ENCODE data around the gene CHODL. TPM values are rescaled to one million over a fixed set of nuclear protein-coding genes. Genes with fewer than 3 reads are reported as not detected.

The CHODL gene
- polyA plus RNA-seq (ENCODE audit: insufficient read length), result 51.1 TPM
- long read RNA-seq, donor 1, transcript CHODL-201 (6 exons, 2,548 nt), result major isoform, 16 of 16 reads
- long read RNA-seq, donor 1, partial matches to known transcripts, result 0 of 16 reads
- long read RNA-seq, donor 1, other reads (novel, unspliced or antisense), result 0 of 16 reads
- long read RNA-seq, donor 2, transcript CHODL-201 (6 exons, 2,548 nt), result major isoform, 22 of 22 reads
- long read RNA-seq, donor 2, partial matches to known transcripts, result 0 of 22 reads
- long read RNA-seq, donor 2, other reads (novel, unspliced or antisense), result 0 of 22 reads
- long read RNA-seq, donor 3, transcript CHODL-201 (6 exons, 2,548 nt), result major isoform, 18 of 18 reads
- long read RNA-seq, donor 3, partial matches to known transcripts, result 0 of 18 reads
- long read RNA-seq, donor 3, other reads (novel, unspliced or antisense), result 0 of 18 reads
- long read RNA-seq, donor 4, result 0 reads
- long read RNA-seq, donor 5, transcript CHODL-201 (6 exons, 2,548 nt), result major isoform, 19 of 19 reads
- long read RNA-seq, donor 5, partial matches to known transcripts, result 0 of 19 reads
- long read RNA-seq, donor 5, other reads (novel, unspliced or antisense), result 0 of 19 reads
- long read RNA-seq, donor 6, transcript CHODL-201 (6 exons, 2,548 nt), result major isoform, 22 of 22 reads
- long read RNA-seq, donor 6, partial matches to known transcripts, result 0 of 22 reads
- long read RNA-seq, donor 6, other reads (novel, unspliced or antisense), result 0 of 22 reads
- long read RNA-seq, donor 7, transcript CHODL-201 (6 exons, 2,548 nt), result major isoform, 16 of 16 reads
- long read RNA-seq, donor 7, partial matches to known transcripts, result 0 of 16 reads
- long read RNA-seq, donor 7, other reads (novel, unspliced or antisense), result 0 of 16 reads
- long read RNA-seq, donor 8, transcript CHODL-201 (6 exons, 2,548 nt), result major isoform, 27 of 27 reads
- long read RNA-seq, donor 8, partial matches to known transcripts, result 0 of 27 reads
- long read RNA-seq, donor 8, other reads (novel, unspliced or antisense), result 0 of 27 reads

GRCh38 chr21:18244671-18245463 is at the start of gene CHODL:
CHODL (plus strand) TSS chr21:18244833; CDS start chr21:18245224, 391 bp downstream.
- DNase-seq, result peak; percentile 18

GRCh38 chr21:18204931-18205330 is 39.7 kb upstream of the CHODL start:
- no peak for DNase-seq

GRCh38 chr21:18218331-18218730 is 26.3 kb upstream of the CHODL start:
- no peak for DNase-seq

- no peak for DNase-seq
These were observed 24.1 kb upstream of the CHODL start for GRCh38 chr21:18220498-18220897.

- no peak for DNase-seq
These were observed 22.3 kb upstream of the CHODL start for GRCh38 chr21:18222346-18222745.

GRCh38 chr21:18228060-18228739 is 16.4 kb upstream of the CHODL start:
- no peak for DNase-seq

- DNase-seq, result no peak
These were observed 9.1 kb upstream of the CHODL start for GRCh38 chr21:18235545-18235944.

GRCh38 chr21:18245464-18245967 is 883 bp downstream of the CHODL start:
- DNase-seq, result peak; percentile 37

- DNase-seq, result no peak
These were observed 3.5 kb downstream of the CHODL start for GRCh38 chr21:18248171-18248570.

GRCh38 chr21:18249672-18250071 is 5.0 kb downstream of the CHODL start:
- DNase-seq, result peak; percentile 30

- no peak for DNase-seq
These were observed 6.4 kb downstream of the CHODL start for GRCh38 chr21:18251065-18251464.

GRCh38 chr21:18252256-18252655 is 7.6 kb downstream of the CHODL start:
- no peak for DNase-seq

- no peak for DNase-seq
These were observed 8.0 kb downstream of the CHODL start for GRCh38 chr21:18252680-18253079.

GRCh38 chr21:18253221-18253620 is 8.6 kb downstream of the CHODL start:
- no peak for DNase-seq

GRCh38 chr21:18253799-18254198 is 9.2 kb downstream of the CHODL start:
- DNase-seq, result no peak

- no peak for DNase-seq
These were observed 21.3 kb downstream of the CHODL start for GRCh38 chr21:18265944-18266343.

- no peak for DNase-seq
These were observed 22.9 kb downstream of the CHODL start for GRCh38 chr21:18267496-18267895.

GRCh38 chr21:18268906-18269305 is 24.3 kb downstream of the CHODL start:
- no peak for DNase-seq

- DNase-seq, result no peak
These were observed 25.2 kb downstream of the CHODL start for GRCh38 chr21:18269856-18270255.

GRCh38 chr21:18273400-18273799 is 28.8 kb downstream of the CHODL start:
- no peak for DNase-seq

GRCh38 chr21:18274370-18274769 is 29.7 kb downstream of the CHODL start:
- no peak for DNase-seq
